Erythroblast (primary cell): ENCODE measurements around the gene ANO1.

Experiments used
- GATA1 ChIP-seq: IDR thresholded peaks from 2 replicates; pipeline ENCODE4 v1.6.1; 2011; ENCODE audit warnings: low read depth, mild to moderate bottlenecking, control low read depth, low read length, moderate library complexity
- POLR2A ChIP-seq: IDR thresholded peaks from 2 replicates; pipeline ENCODE4 v1.6.1; 2011; ENCODE audit warnings: mild to moderate bottlenecking, low read length

- no peak for TF ChIP-seq POLR2A
- no peak for TF ChIP-seq GATA1
Measured at GRCh38 chr11:70201882-70202861, 124.1 kb downstream of the ANO1 start.
